Gastrocnemius medialis (tissue), 4 donors: Measurements from ENCODE around the gene SULT1C3.

Source experiments
- CTCF ChIP-seq, 5 experiments: fragments of 450-650 bp in 3 of 5; fragments of 200-600 bp in 2 of 5; sonication (generic) in 2 of 5; IDR thresholded peaks in 4 of 5; conservative IDR thresholded peaks in 1 of 5; 1 replicate in 4 of 5; 2 replicates in 1 of 5; pipeline ENCODE4 v1.5.1; 2016 to 2019; ENCODE audit warnings: antibody characterized with exemption in 5 of 5, mild to moderate bottlenecking in 3 of 5, moderate library complexity in 3 of 5
- POLR2A ChIP-seq, 2 donors: fragments of 450-650 bp; IDR thresholded peaks; one replicate each; pipeline ENCODE4 v1.6.1; 2017; ENCODE audit warnings: antibody characterized with exemption in 2 of 2, mild to moderate bottlenecking in 2 of 2, moderate library complexity in 2 of 2

- TF ChIP-seq POLR2A (IDR thresholded peaks at IDR 0.05) = no peak
- no peak for TF ChIP-seq CTCF (IDR thresholded peaks at IDR 0.05 in 4 of 5, conservative IDR thresholded peaks at IDR 0.05 in 1 of 5)
Measured at GRCh38 chr2:108260773-108261172, 21.0 kb downstream of the SULT1C3 start.
